Measurements from ENCODE around the gene RTN4RL2.

DNA sequence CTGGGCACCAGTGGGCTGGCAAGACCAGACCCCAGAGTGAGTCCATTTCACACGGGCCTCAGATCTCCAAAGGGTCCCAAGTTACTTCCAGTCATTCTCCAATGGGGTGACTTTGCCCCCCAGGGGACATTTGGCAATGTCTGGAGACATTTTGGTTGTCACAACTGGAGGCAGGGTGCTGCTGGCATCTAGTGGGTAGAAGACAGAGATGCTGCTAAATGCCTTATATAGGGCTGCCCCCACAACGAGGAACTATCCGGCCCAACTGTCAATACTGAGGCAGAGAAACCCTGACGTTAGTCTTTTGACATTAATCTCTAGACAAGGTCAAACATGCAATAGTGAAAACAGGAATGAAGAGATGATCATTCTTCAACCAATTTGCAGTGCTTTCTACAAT, 6.4 kb downstream of the RTN4RL2 start:
- TF ChIP-seq, protein P1, sequence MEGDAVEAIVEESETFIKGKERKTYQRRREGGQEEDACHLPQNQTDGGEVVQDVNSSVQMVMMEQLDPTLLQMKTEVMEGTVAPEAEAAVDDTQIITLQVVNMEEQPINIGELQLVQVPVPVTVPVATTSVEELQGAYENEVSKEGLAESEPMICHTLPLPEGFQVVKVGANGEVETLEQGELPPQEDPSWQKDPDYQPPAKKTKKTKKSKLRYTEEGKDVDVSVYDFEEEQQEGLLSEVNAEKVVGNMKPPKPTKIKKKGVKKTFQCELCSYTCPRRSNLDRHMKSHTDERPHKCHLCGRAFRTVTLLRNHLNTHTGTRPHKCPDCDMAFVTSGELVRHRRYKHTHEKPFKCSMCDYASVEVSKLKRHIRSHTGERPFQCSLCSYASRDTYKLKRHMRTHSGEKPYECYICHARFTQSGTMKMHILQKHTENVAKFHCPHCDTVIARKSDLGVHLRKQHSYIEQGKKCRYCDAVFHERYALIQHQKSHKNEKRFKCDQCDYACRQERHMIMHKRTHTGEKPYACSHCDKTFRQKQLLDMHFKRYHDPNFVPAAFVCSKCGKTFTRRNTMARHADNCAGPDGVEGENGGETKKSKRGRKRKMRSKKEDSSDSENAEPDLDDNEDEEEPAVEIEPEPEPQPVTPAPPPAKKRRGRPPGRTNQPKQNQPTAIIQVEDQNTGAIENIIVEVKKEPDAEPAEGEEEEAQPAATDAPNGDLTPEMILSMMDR (IDR thresholded peaks at IDR 0.05), result no peak
- TF ChIP-seq POLR2A (IDR thresholded peaks at IDR 0.05) (no peak), EP300 (IDR thresholded peaks at IDR 0.05) (no peak)

Data from tibial nerve (tissue), 4 donors.